Head of caudate nucleus (tissue), 42 donors: Measurements from ENCODE around the gene AHRR.

Source experiments
- DNase-seq, 42 donors: peaks; one replicate each; pipeline versions ENCODE4 v3.0.0 to v3.0.0-alpha.2; 2020 to 2021; ENCODE audit warnings: mixed read lengths in 7 of 42
- intact Hi-C: fragments of 100-400 bp; cut with DNase I; formaldehyde crosslinking; loops from one replicate; pipeline ENCODE4 v1.15.0; 2022

AHRR gene

GRCh38 chr5:449151-449550 is 127.6 kb downstream of the AHRR start:
- intact Hi-C loops: loop anchor here (10.0 kb wide), 1 partner anchor 446 kb away; the partner anchor contains the start of genes BRD9 and TRIP13
- peak in 2 of 42 donors; percentile 2 to 3 for DNase-seq

GRCh38 chr5:451587-452458 is 130.3 kb downstream of the AHRR start:
- intact Hi-C loops: no loop called here
- no peak for DNase-seq

GRCh38 chr5:452978-453710 is 131.6 kb downstream of the AHRR start:
- intact Hi-C loops: no loop called here

GRCh38 chr5:453725-454481 is 132.4 kb downstream of the AHRR start:
- DNase-seq: peak in 8 of 42 donors; percentile 0 to 29 (median 8)
- intact Hi-C loops: no loop called here

More at GRCh38 chr5:452978-453710, 131.6 kb downstream of the AHRR start:
- peak in 11 of 42 donors; percentile 0 to 26 (median 11) for DNase-seq

GRCh38 chr5:454936-455335 is 133.4 kb downstream of the AHRR start:
- peak in 9 of 42 donors; percentile 0 to 29 (median 14) for DNase-seq
- intact Hi-C loops: no loop called here

GRCh38 chr5:455806-456205 is 134.3 kb downstream of the AHRR start:
- intact Hi-C loops: no loop called here
- peak in 4 of 42 donors; percentile 1 to 13 (median 4) for DNase-seq

- intact Hi-C loops: no loop called here
- peak in 10 of 42 donors; percentile 0 to 41 (median 8) for DNase-seq
These were observed 135.1 kb downstream of the AHRR start for GRCh38 chr5:456351-457194.

GRCh38 chr5:457195-457961 is 135.9 kb downstream of the AHRR start:
- peak in 9 of 42 donors; percentile 1 to 30 (median 7) for DNase-seq
- intact Hi-C loops: no loop called here

GRCh38 chr5:458547-459353 is 137.2 kb downstream of the AHRR start:
- intact Hi-C loops: no loop called here
- peak in 11 of 42 donors; percentile 2 to 60 (median 19) for DNase-seq

GRCh38 chr5:459562-460272 is 138.2 kb downstream of the AHRR start:
- intact Hi-C loops: no loop called here
- peak in 8 of 42 donors; percentile 2 to 32 (median 6) for DNase-seq

GRCh38 chr5:460273-460625 is 138.7 kb downstream of the AHRR start:
- peak in 8 of 42 donors; percentile 3 to 29 (median 13) for DNase-seq
- intact Hi-C loops: no loop called here

GRCh38 chr5:462051-462481 is 140.6 kb downstream of the AHRR start:
- DNase-seq: peak in 10 of 42 donors; percentile 0 to 23 (median 6)
- intact Hi-C loops: no loop called here

GRCh38 chr5:463301-463700 is 141.8 kb downstream of the AHRR start:
- peak in 8 of 42 donors; percentile 1 to 22 (median 8) for DNase-seq
- intact Hi-C loops: no loop called here

- intact Hi-C loops: no loop called here
- DNase-seq: peak in 40 of 42 donors; percentile 26 to 86 (median 68)
These were observed 142.4 kb downstream of the AHRR start for GRCh38 chr5:463952-464351.

- intact Hi-C loops: no loop called here
- peak in 11 of 42 donors; percentile 1 to 29 (median 10) for DNase-seq
These were observed 142.9 kb downstream of the AHRR start for GRCh38 chr5:464446-464842.
